MCF 10A (cell line): ENCODE data around the gene CA9. TPM values are rescaled to one million over a fixed set of nuclear protein-coding genes. Genes with fewer than 3 reads are reported as not detected.
A peak's percentile ranks its signal among the peaks of the same experiment; 100 is the strongest.

ENCODE experiments used
- BruUV-seq: library from RNA; stranded (reverse); fragments of 400-500 nt; replicated peaks from 2 replicates; lab custom pipeline; 2021; lab: Mats Ljungman, UMichigan
- CTCF ChIA-PET: fragments of 300-600 bp; sonication (Branson Sonifier 250); formaldehyde crosslinking; extraction: SDS; loops from one replicate; lab custom pipeline; 2021; ENCODE audit warnings: antibody characterized with exemption, inconsistent platforms; lab: Yijun Ruan, JAX
- POLR2A ChIA-PET: fragments of 300-600, 350-650 bp; sonication (Branson Sonifier 250); formaldehyde crosslinking; extraction: SDS; loops from one replicate; lab custom pipeline; 2020; ENCODE audit warnings: antibody characterized with exemption, inconsistent platforms; lab: Yijun Ruan, JAX
- DNase-seq: peaks from one replicate; pipeline ENCODE4 v3.0.0-alpha.2; 2018; ENCODE audit not compliant: unreplicated experiment
- H3K27ac Mint-ChIP-seq: one replicate; pipeline ENCODE4 v1.8.0; 2022; ENCODE audit warnings: mild to moderate bottlenecking, low read depth, mixed read lengths; ENCODE audit not compliant: unreplicated experiment
- H3K27me3 Mint-ChIP-seq: one replicate; pipeline ENCODE4 v1.8.0; 2022; ENCODE audit warnings: mixed read lengths; ENCODE audit not compliant: insufficient read depth, unreplicated experiment
- H3K36me3 Mint-ChIP-seq: one replicate; pipeline ENCODE4 v1.8.0; 2022; ENCODE audit warnings: mild to moderate bottlenecking, moderate library complexity, mixed read lengths; ENCODE audit not compliant: insufficient read depth, unreplicated experiment
- H3K4me1 Mint-ChIP-seq: one replicate; pipeline ENCODE4 v1.8.0; 2022; ENCODE audit warnings: mixed read lengths; ENCODE audit not compliant: insufficient read depth, unreplicated experiment
- H3K4me3 Mint-ChIP-seq: one replicate; pipeline ENCODE4 v1.8.0; 2022; ENCODE audit warnings: mild to moderate bottlenecking, moderate library complexity, mixed read lengths; ENCODE audit not compliant: unreplicated experiment
- H3K9me3 Mint-ChIP-seq: one replicate; pipeline ENCODE4 v1.8.0; 2022; ENCODE audit warnings: mixed read lengths; ENCODE audit not compliant: unreplicated experiment
- intact Hi-C: fragments of 100-400 bp; cut with micrococcal nuclease; formaldehyde crosslinking; loops from 2 replicates; pipeline ENCODE4 v1.14.1; 2022
- total RNA-seq: library from RNA; stranded (reverse); gene quantifications from 2 replicates; pipeline ENCODE4 v1.2.3, GENCODE V29; 2022
- TF ChIP-seq, protein P1 (sequence below): fragments of 200-600 bp; IDR thresholded peaks from one replicate; pipeline ENCODE4 v1.8.0; 2022; ENCODE audit warnings: antibody characterized with exemption, mild to moderate bottlenecking; ENCODE audit not compliant: unreplicated experiment

CA9 gene
- total RNA-seq, 1 experiment from 2014 or later, result not detected

DNA sequence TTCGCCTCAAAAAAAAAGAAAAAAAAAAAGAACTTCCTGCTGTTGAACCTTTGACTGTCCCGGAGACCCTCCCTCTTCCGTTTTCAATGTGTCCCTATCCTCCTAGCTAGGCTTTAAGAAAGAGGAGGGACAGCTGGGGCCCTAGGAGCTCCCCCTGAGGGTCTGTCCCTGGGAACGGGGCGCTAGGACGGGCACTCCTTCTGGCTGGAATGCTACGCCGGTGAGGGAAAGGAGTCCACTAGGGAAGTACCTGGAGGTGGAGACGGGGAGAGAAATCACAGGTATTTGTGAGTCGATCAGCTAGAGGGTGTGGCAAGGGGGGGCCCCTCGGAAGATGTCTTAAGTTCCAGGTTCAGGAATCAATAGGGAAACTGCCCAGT, 27.6 kb upstream of the CA9 start:
- Mint-ChIP-seq H3K4me1 (peaks cover 12% of the 10 kb centered on the region), H3K27me3 (no peaks in the 10 kb centered on the region), H3K4me3 (peak overlapping the region; percentile 77), H3K27ac (peak overlapping the region; percentile 93), H3K9me3 (no peaks in the 10 kb centered on the region), H3K36me3 (peaks cover under 1% of the 10 kb centered on the region)
- ChIA-PET CTCF (interaction anchor here (0.6 to 4.8 kb wide), 31 partner anchors 11 to 904 kb away, joined by 3 to 62 read pairs (median 4); partner anchors contain the start of genes CCDC107, GBA2, RGP1 and RMRP), POLR2A (interaction anchor here (0.7 to 5.8 kb wide), 18 partner anchors 11 to 982 kb away, joined by 3 to 63 read pairs (median 4); partner anchors contain the start of genes ARHGEF39, CCDC107, CREB3 and GBA2)
- BruUV-seq, result TSS peak; percentile 63
- TF ChIP-seq, protein P1, sequence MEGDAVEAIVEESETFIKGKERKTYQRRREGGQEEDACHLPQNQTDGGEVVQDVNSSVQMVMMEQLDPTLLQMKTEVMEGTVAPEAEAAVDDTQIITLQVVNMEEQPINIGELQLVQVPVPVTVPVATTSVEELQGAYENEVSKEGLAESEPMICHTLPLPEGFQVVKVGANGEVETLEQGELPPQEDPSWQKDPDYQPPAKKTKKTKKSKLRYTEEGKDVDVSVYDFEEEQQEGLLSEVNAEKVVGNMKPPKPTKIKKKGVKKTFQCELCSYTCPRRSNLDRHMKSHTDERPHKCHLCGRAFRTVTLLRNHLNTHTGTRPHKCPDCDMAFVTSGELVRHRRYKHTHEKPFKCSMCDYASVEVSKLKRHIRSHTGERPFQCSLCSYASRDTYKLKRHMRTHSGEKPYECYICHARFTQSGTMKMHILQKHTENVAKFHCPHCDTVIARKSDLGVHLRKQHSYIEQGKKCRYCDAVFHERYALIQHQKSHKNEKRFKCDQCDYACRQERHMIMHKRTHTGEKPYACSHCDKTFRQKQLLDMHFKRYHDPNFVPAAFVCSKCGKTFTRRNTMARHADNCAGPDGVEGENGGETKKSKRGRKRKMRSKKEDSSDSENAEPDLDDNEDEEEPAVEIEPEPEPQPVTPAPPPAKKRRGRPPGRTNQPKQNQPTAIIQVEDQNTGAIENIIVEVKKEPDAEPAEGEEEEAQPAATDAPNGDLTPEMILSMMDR, result no peak
- DNase-seq, result peak; percentile 51
- intact Hi-C loops, result loop anchor here (1.0 to 2.0 kb wide), 2 partner anchors 87 to 169 kb away; partner anchors contain the start of gene HINT2

GRCh38 chr9:35646533-35647265, 27.0 kb upstream of the CA9 start:
- intact Hi-C loops, result loop anchor here (1.0 to 2.0 kb wide), 2 partner anchors 87 to 168 kb away; partner anchors contain the start of gene HINT2

GRCh38 chr9:35649431-35650340, 24.0 kb upstream of the CA9 start:
- Mint-ChIP-seq H3K4me3 (no peak overlapping the region), H3K27ac (no peak overlapping the region), H3K4me1 (peaks cover 7% of the 10 kb centered on the region), H3K36me3 (no peaks in the 10 kb centered on the region), H3K9me3 (no peaks in the 10 kb centered on the region), H3K27me3 (no peaks in the 10 kb centered on the region)
- no peak for DNase-seq
- intact Hi-C loops, result loop anchor here (10.0 kb wide), 1 partner anchor 255 kb away; the partner anchor contains the start of genes HRCT1 and SPAAR
- POLR2A ChIA-PET, result interaction anchor here (0.6 to 5.8 kb wide), 3 partner anchors 7 to 535 kb away, joined by 3 to 61 read pairs (median 24); partner anchors contain the start of genes CCDC107, RMRP and TPM2
- BruUV-seq, result no TSS peak
- TF ChIP-seq, protein P1, result no peak
- CTCF ChIA-PET, result interaction anchor here (0.7 to 4.8 kb wide), 6 partner anchors 12 to 83 kb away, joined by 3 to 28 read pairs (median 4); partner anchors contain the start of gene TLN1

More at GRCh38 chr9:35646533-35647265, 27.0 kb upstream of the CA9 start:
- no peaks in the 10 kb centered on the region for H3K9me3 Mint-ChIP-seq
- no peaks in the 10 kb centered on the region for H3K36me3 Mint-ChIP-seq
- BruUV-seq, result no TSS peak
- TF ChIP-seq, protein P1, result peak; percentile 95
- DNase-seq, result peak; percentile 88
- peaks cover 12% of the 10 kb centered on the region for H3K4me1 Mint-ChIP-seq
- peak overlapping the region; percentile 77 for H3K4me3 Mint-ChIP-seq
- ChIA-PET POLR2A (interaction anchor here (0.7 to 5.8 kb wide), 20 partner anchors 10 to 983 kb away, joined by 3 to 63 read pairs (median 5); partner anchors contain the start of genes ARHGEF39, CCDC107, CREB3 and GBA2), CTCF (interaction anchor here (0.6 to 4.8 kb wide), 50 partner anchors 11 to 1018 kb away, joined by 3 to 62 read pairs (median 4); partner anchors contain the start of genes ARHGEF39, CCDC107, GBA2 and RGP1)
- H3K27me3 Mint-ChIP-seq, result no peaks in the 10 kb centered on the region
- H3K27ac Mint-ChIP-seq, result peak overlapping the region; percentile 93
